HG03066 (cell line): ENCODE measurements around the gene LRMDA.

Source experiments
- ATAC-seq: cut with Tn5 transposase; IDR thresholded peaks from one replicate; pipeline ENCODE4 v1.9.1; 2021; ENCODE audit warnings: low read depth; ENCODE audit not compliant: unreplicated experiment

Gene LRMDA

GRCh38 chr10:76197293-76197692 is 765.9 kb downstream of the LRMDA start:
- ATAC-seq, result no peak

DNA sequence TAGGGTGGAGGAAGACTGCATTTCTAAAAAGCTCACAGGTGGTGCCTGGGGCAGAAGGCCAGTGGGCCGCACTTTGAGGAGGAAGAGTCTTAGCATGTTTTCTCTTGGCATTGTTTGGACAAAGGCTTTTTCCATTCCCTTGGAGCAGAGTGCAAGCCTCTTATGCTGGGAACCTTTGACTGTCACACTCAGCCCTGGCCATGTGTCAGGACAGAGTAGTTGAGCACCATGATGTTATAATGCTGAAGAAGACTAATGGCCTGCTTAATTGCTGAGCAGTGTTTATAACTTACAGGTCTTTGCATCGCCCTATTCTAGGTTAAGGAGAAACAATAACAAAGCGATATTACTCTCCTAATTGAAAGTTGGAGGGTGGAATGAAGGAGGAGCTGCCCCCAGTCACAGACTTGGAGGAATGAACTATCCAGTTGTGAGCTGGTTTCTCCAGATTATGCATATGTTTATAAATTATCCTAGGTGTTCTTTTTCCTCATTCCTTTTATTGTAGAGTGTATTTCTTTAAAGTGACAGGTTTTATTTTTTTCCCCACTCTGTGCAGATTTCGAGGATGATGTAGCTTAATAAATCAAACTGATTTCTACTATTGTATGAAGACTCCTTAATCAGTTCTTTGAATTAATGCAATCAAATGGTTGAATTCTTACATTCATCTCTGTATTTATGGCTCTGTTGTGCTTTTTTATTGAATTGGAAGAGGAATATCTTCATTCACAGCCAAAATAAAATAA is 767.0 kb downstream of the LRMDA start:
- ATAC-seq, result no peak

GRCh38 chr10:76201962-76202361 is 770.5 kb downstream of the LRMDA start:
- ATAC-seq, result no peak

GRCh38 chr10:76202777-76203176 is 771.4 kb downstream of the LRMDA start:
- ATAC-seq, result no peak

GRCh38 chr10:76205361-76205760 is 773.9 kb downstream of the LRMDA start:
- ATAC-seq, result no peak

DNA sequence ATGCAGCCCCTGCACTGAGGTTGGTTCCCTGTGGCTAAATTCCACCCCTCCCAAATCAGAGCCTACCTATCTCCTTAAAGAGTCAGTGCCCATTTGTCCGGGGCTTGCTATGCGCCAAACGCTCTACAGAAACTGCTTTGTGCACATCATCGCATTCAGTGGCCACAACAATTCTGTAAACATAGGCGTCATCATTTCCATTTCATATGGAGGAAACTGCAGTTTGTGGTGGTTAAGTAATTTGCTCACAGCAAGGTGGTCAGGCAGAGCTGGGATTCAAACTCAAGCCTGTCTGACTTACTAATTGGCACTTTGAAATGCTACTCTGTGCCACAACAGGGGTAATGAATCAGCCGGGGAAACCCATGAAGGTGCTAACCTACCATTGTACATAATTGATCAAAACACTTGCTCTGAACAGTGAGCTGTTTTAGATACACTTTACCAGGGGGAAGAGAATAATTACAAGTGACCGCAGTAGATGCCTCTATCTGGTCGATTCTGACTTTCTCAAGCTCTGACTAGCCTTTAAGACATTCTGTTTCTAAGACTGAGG is 775.5 kb downstream of the LRMDA start:
- ATAC-seq, result no peak

- ATAC-seq, result no peak
Measured at GRCh38 chr10:76209135-76209534, 777.7 kb downstream of the LRMDA start.

- no peak for ATAC-seq
Measured at GRCh38 chr10:76210211-76210610, 778.8 kb downstream of the LRMDA start.

DNA sequence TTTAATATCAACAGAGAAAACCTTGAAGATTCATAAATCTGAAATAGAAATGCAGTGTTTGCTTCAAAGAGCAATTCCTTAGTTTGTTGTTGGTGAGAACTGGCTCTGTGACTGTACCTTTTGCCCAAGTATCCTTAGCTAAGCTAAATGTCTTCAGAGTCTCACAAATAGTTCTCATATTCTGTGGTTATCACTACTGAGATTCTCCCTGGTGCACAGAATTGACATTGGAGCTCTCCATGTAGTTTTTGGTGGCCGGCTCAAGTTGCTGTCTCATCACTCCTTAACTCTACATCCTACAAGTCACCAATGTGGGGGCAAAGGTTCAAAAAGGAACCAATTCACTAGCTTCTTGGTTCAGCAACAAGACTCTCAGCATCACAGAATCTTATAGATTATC is 780.3 kb downstream of the LRMDA start:
- no peak for ATAC-seq

DNA sequence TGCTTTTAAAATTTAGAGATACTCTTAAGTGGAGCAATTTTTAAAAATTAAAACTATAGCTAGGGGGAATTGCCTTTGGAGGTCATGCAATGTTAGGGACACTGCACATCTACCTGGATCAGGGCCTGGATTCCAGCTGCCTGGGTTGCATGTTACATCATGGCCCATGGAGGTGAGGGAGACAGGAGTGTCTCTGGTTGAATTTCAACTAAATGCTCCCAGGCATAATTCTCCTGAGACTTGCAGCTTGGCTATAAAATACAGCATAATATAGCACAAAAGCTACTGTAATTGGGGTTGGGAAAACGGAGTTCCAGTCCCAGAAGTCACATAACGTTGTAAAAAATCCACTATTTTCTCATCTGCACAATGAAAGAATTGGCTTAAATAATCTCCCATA is 782.5 kb downstream of the LRMDA start:
- no peak for ATAC-seq

GRCh38 chr10:76218035-76218434 is 786.6 kb downstream of the LRMDA start:
- no peak for ATAC-seq

GRCh38 chr10:76229341-76229740 is 797.9 kb downstream of the LRMDA start:
- no peak for ATAC-seq

GRCh38 chr10:76230921-76231285 is 799.5 kb downstream of the LRMDA start:
- no peak for ATAC-seq

DNA sequence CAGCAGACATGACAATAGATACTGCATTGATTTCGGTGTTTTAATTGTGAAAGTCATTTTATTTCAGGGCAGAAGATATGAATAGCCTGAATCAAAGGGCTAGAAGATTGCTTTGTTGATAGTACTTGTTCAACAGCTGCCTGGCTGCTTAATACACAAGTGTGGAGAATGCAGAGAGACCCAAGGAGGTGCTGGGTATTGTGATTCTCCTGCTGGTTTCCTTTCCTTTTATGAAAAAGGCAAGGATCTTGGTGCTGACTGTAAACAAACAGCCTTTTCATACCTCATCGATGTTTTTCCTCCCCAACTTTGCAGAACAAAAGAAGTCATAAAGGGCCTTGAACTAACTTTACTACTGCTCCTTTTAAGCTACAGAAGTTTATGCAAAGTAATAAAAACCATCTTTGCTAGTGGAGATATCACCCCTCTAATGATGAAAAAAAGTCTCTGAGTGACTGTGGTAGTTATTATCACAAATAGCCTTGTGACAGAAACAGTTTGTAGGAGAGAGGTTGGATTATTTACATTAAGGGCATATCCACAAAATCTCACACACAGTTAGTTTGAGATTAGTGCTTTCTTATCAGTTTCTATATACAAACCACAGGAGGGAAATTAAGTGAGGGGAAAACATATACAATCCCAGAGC is 800.0 kb downstream of the LRMDA start:
- ATAC-seq, result no peak

- ATAC-seq, result no peak
Measured at GRCh38 chr10:76234499-76235226, 803.2 kb downstream of the LRMDA start.

GRCh38 chr10:76236356-76236755 is 804.9 kb downstream of the LRMDA start:
- no peak for ATAC-seq

DNA sequence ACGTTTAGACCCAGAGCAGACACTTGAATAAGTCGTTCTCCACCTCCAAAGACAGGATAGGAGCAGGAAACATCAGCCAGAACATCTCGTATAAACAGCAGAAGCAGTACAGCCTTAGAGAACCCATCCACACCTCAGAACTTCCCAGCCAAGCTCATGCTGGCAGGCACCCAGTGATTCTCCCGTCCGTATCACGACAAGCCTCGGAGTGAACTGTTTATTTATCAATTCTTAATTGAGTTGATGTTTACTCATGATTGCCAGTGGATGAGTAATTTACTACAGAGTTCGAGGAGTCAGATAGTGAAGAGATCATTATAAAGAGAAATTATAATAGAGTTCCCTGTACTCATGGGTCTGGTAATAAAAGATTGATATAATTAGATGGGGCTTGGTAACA is 811.5 kb downstream of the LRMDA start:
- ATAC-seq, result no peak

- ATAC-seq, result no peak
Measured at GRCh38 chr10:76244061-76244686, 812.8 kb downstream of the LRMDA start.

- no peak for ATAC-seq
Measured at GRCh38 chr10:76245951-76246495, 814.6 kb downstream of the LRMDA start.

GRCh38 chr10:76248649-76249200 is 817.3 kb downstream of the LRMDA start:
- ATAC-seq, result no peak
